MM.1S (cell line): ENCODE results near the gene KDM4B.

Source experiments
- CTCF ChIP-seq: fragments of 300-600 bp; sonication (generic); IDR thresholded peaks from 2 replicates; pipeline ENCODE4 v1.5.1; 2016; ENCODE audit warnings: antibody characterized with exemption, low read length, mixed read lengths
- EZH2phosphoT487 ChIP-seq: fragments of 300-600 bp; sonication (generic); IDR thresholded peaks from 2 replicates; pipeline ENCODE4 v1.6.1; 2018; ENCODE audit warnings: antibody characterized with exemption, low read length

- TF ChIP-seq CTCF (no peak), EZH2phosphoT487 (no peak)
Measured at GRCh38 chr19:4979211-4979807, 10.4 kb downstream of the KDM4B start.
